Measurements from ENCODE around the gene MDP1. TPM values are rescaled to one million over a fixed set of nuclear protein-coding genes. Genes with fewer than 3 reads are reported as not detected.

The MDP1 gene
- polyA plus RNA-seq, 1 donor (not counting 4 experiments of a cell fraction or from before 2014, with no cell fraction given): 7.3 TPM

DNA sequence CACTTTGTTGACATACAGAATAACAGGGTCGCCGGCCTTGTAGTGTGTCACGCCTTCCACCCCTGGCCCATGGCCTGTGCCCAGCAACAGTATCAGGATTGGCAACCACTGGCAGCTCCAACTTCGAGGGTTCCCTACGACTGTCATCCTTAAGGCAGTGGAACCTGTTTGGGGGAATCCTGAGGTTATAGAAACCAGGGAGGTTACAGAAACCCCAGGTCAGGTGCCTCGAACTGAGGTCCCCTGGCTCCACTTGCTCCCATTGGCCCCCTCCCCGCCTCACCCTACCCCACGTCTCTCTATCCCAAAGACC lies 21.0 kb downstream of the MDP1 start:
- peaks cover 12 to 21% of the 10 kb centered on the region in 2 experiments for H3K36me3 ChIP-seq (ENCODE audit: control insufficient read depth in 2 of 2, extremely low read depth in 1 of 2, insufficient read depth in 2 of 2, low read length in 2 of 2)
- H3K9me1 ChIP-seq (ENCODE audit: control insufficient read depth, extremely low read depth, insufficient read depth, low read length): no peaks in the 10 kb centered on the region
- H3K9me3 ChIP-seq (ENCODE audit: control insufficient read depth, low read depth, low read length): no peaks in the 10 kb centered on the region
- dilution Hi-C loops (cut with MboI; ENCODE audit: extremely low pct_ligation_motif_present, low sequenced_read_pairs): no loop called here
- FAIRE-seq (no peak), DNase-seq (ENCODE audit: low read depth, low spot score) (no peak)
- H2AFZ ChIP-seq (ENCODE audit: control insufficient read depth, low read length): peak overlapping the region; percentile 90
- peak overlapping the region; percentile 98 for H3K4me2 ChIP-seq (ENCODE audit: control insufficient read depth, extremely low read depth, insufficient read depth, low read depth, low read length)
- TF ChIP-seq EZH2 (IDR thresholded peaks at IDR 0.05; ENCODE audit: low read length): no peak
- TF ChIP-seq CTCF (optimal IDR thresholded peaks at IDR 0.05 in 1 of 3, IDR thresholded peaks at IDR 0.05 in 1 of 3, conservative IDR thresholded peaks at IDR 0.05 in 1 of 3; ENCODE audit: extremely low read depth in 1 of 3, insufficient read depth in 2 of 3, low read length in 3 of 3): no peak
- no peaks in the 10 kb centered on the region for H4K20me1 ChIP-seq (ENCODE audit: control insufficient read depth, extremely low read depth, insufficient read depth, low read length)
- H3K27ac ChIP-seq (ENCODE audit: control insufficient read depth, insufficient read depth, low read length): peak overlapping the region; percentile 96
- peaks cover 49% of the 10 kb centered on the region for H3K79me2 ChIP-seq (ENCODE audit: control insufficient read depth, insufficient read depth, low read length)
- H3K4me1 ChIP-seq (ENCODE audit: control insufficient read depth, extremely low read depth, insufficient read depth, low read length): peaks cover 15% of the 10 kb centered on the region
- H3K4me3 ChIP-seq (ENCODE audit: control insufficient read depth in 2 of 3, extremely low read depth in 1 of 3, insufficient read depth in 2 of 3, low read depth in 1 of 3, low read length in 3 of 3): peak overlapping the region; percentile 83 to 98 (median 96)
- H3K27me3 ChIP-seq (ENCODE audit: control insufficient read depth, extremely low read depth, insufficient read depth, low read length): no peaks in the 10 kb centered on the region
- peak overlapping the region; percentile 98 for H3K9ac ChIP-seq (ENCODE audit: control insufficient read depth, extremely low read depth, insufficient read depth, low read length)

GRCh38 chr14:24194186-24194872 lies 21.5 kb downstream of the MDP1 start:
- no peaks in the 10 kb centered on the region for H3K9me3 ChIP-seq (ENCODE audit: control insufficient read depth, low read depth, low read length)
- H3K79me2 ChIP-seq (ENCODE audit: control insufficient read depth, insufficient read depth, low read length): peaks cover 49% of the 10 kb centered on the region
- H3K36me3 ChIP-seq (ENCODE audit: control insufficient read depth in 2 of 2, extremely low read depth in 1 of 2, insufficient read depth in 2 of 2, low read length in 2 of 2): peaks cover 15 to 21% of the 10 kb centered on the region in 2 experiments
- no peaks in the 10 kb centered on the region for H3K27me3 ChIP-seq (ENCODE audit: control insufficient read depth, extremely low read depth, insufficient read depth, low read length)
- no peaks in the 10 kb centered on the region for H4K20me1 ChIP-seq (ENCODE audit: control insufficient read depth, extremely low read depth, insufficient read depth, low read length)
- H3K9me1 ChIP-seq (ENCODE audit: control insufficient read depth, extremely low read depth, insufficient read depth, low read length): no peaks in the 10 kb centered on the region
- dilution Hi-C loops (cut with MboI; ENCODE audit: extremely low pct_ligation_motif_present, low sequenced_read_pairs): no loop called here
- H3K27ac ChIP-seq (ENCODE audit: control insufficient read depth, insufficient read depth, low read length): no peak overlapping the region
- H3K4me3 ChIP-seq (ENCODE audit: control insufficient read depth in 2 of 3, extremely low read depth in 1 of 3, insufficient read depth in 2 of 3, low read depth in 1 of 3, low read length in 3 of 3): peak overlapping the region; percentile 83 to 98 (median 96)
- H2AFZ ChIP-seq (ENCODE audit: control insufficient read depth, low read length): no peak overlapping the region
- DNase-seq (ENCODE audit: low read depth, low spot score): no peak
- H3K4me1 ChIP-seq (ENCODE audit: control insufficient read depth, extremely low read depth, insufficient read depth, low read length): peaks cover 15% of the 10 kb centered on the region
- no peak for TF ChIP-seq CTCF (optimal IDR thresholded peaks at IDR 0.05 in 1 of 3, IDR thresholded peaks at IDR 0.05 in 1 of 3, conservative IDR thresholded peaks at IDR 0.05 in 1 of 3; ENCODE audit: extremely low read depth in 1 of 3, insufficient read depth in 2 of 3, low read length in 3 of 3)
- no peak for TF ChIP-seq EZH2 (IDR thresholded peaks at IDR 0.05; ENCODE audit: low read length)
- H3K9ac ChIP-seq (ENCODE audit: control insufficient read depth, extremely low read depth, insufficient read depth, low read length): peak overlapping the region; percentile 98
- H3K4me2 ChIP-seq (ENCODE audit: control insufficient read depth, extremely low read depth, insufficient read depth, low read depth, low read length): peak overlapping the region; percentile 98
- FAIRE-seq: no peak
